GM12801 (cell line): ENCODE results near the gene KRT80.

ENCODE experiments used
- CTCF ChIP-seq: IDR thresholded peaks from one replicate; pipeline ENCODE4 v1.5.1; 2011; ENCODE audit warnings: control low read depth; ENCODE audit not compliant: insufficient read length; ENCODE audit errors: extremely low read depth

KRT80 gene

GRCh38 chr12:52231305-52232202 lies 39.7 kb upstream of the KRT80 start:
- TF ChIP-seq CTCF = no peak

- TF ChIP-seq CTCF = no peak
Observed at GRCh38 chr12:52230364-52231281, 38.8 kb upstream of the KRT80 start.

GRCh38 chr12:52229836-52230343 lies 38.1 kb upstream of the KRT80 start:
- TF ChIP-seq CTCF = no peak

- TF ChIP-seq CTCF = no peak
Observed at GRCh38 chr12:52228931-52229330, 37.1 kb upstream of the KRT80 start.

- TF ChIP-seq CTCF = no peak
Observed at GRCh38 chr12:52228366-52228765, 36.6 kb upstream of the KRT80 start.

- no peak for TF ChIP-seq CTCF
Observed at GRCh38 chr12:52227606-52228166, 35.9 kb upstream of the KRT80 start.

- no peak for TF ChIP-seq CTCF
Observed at GRCh38 chr12:52226446-52226845, 34.6 kb upstream of the KRT80 start.
